H1 (cell line): ENCODE results near the gene F8. TPM values are rescaled to one million over a fixed set of nuclear protein-coding genes. Genes with fewer than 3 reads are reported as not detected.

Experiments used
- CTCF ChIA-PET: fragments of 300-600 bp; sonication (Branson Sonifier 250); formaldehyde crosslinking; loops from one replicate; lab custom pipeline; 2021; ENCODE audit not compliant: partially characterized antibody; lab: Charles Lee
- POLR2A ChIA-PET: fragments of 300-600 bp; sonication (Branson Sonifier 250); formaldehyde crosslinking; loops from one replicate; lab custom pipeline; 2021; ENCODE audit warnings: inconsistent platforms; ENCODE audit not compliant: partially characterized antibody; lab: Charles Lee
- DNase-seq, 2 experiments: peaks; one replicate each; pipeline versions ENCODE4 v3.0.0 to v3.0.0-alpha.2; 2010 to 2022; ENCODE audit warnings: low spot score in 2 of 2, low read depth in 1 of 2, mixed read lengths in 1 of 2
- FAIRE-seq: peaks from 2 replicates; lab custom pipeline; 2011; peaks lifted over from hg19 to GRCh38; lab: Jason Lieb, UNC
- H2AFZ ChIP-seq: 2 replicates; pipeline ENCODE4 v1.8.1; 2012; ENCODE audit warnings: low read length, inconsistent platforms
- H2AK5ac ChIP-seq: 2 replicates; pipeline ENCODE4 v1.6.1; 2013; ENCODE audit warnings: low read depth, low read length
- H2BK120ac ChIP-seq: replicated peaks from 2 replicates; pipeline ENCODE3; 2013; ENCODE audit warnings: low read depth, low read length, inconsistent platforms
- H2BK12ac ChIP-seq: 2 replicates; pipeline ENCODE4 v1.6.1; 2013; ENCODE audit warnings: low read depth, low read length
- H2BK15ac ChIP-seq: 2 replicates; pipeline ENCODE4 v1.6.1; 2013; ENCODE audit warnings: low read length
- H2BK20ac ChIP-seq: 2 replicates; pipeline ENCODE4 v1.6.1; 2013; ENCODE audit warnings: low read length
- H2BK5ac ChIP-seq: 2 replicates; pipeline ENCODE4 v1.6.1; 2013; ENCODE audit warnings: low read depth, low read length
- H3K14ac ChIP-seq: 2 replicates; pipeline ENCODE4 v1.6.1; 2013; ENCODE audit warnings: inconsistent platforms; ENCODE audit not compliant: insufficient read length
- H3K18ac ChIP-seq: 2 replicates; pipeline ENCODE4 v1.6.1; 2013; ENCODE audit warnings: low read length; ENCODE audit errors: extremely low read depth
- H3K23ac ChIP-seq: 2 replicates; pipeline ENCODE4 v1.6.1; 2013; ENCODE audit warnings: inconsistent platforms; ENCODE audit not compliant: insufficient read length
- H3K23me2 ChIP-seq: 2 replicates; pipeline ENCODE4 v1.6.1; 2013; ENCODE audit warnings: low read depth, low read length
- H3K27ac ChIP-seq: 2 replicates; pipeline ENCODE4 v1.6.1; 2011; ENCODE audit warnings: low read depth, low read length, inconsistent platforms
- H3K27me3 ChIP-seq, 4 experiments: replicated peaks in 1 of 4; 1 replicate in 1 of 4; 2 replicates in 3 of 4; pipeline versions ENCODE4 v1.6.1 to v1.8.1; 2011 to 2013; ENCODE audit warnings: low read length in 3 of 4, mild to moderate bottlenecking in 3 of 4, inconsistent platforms in 2 of 4, mixed read lengths in 2 of 4, moderate library complexity in 1 of 4; ENCODE audit not compliant: control insufficient read depth in 3 of 4, insufficient read depth in 3 of 4; ENCODE audit errors: extremely low read depth in 1 of 4
- H3K36me3 ChIP-seq, 4 experiments: 2 replicates each; pipeline versions ENCODE4 v1.6.1 to v1.8.1; 2011 to 2013; ENCODE audit warnings: mild to moderate bottlenecking in 4 of 4, low read length in 3 of 4, moderate library complexity in 2 of 4, control low read depth in 1 of 4, inconsistent platforms in 1 of 4; ENCODE audit not compliant: insufficient read depth in 4 of 4, control insufficient read depth in 2 of 4
- H3K4ac ChIP-seq: replicated peaks from 2 replicates; pipeline ENCODE3; 2013; ENCODE audit warnings: low read length, low read depth, mixed read lengths, inconsistent platforms; ENCODE audit not compliant: insufficient read length
- H3K4me1 ChIP-seq, 4 experiments: replicated peaks in 1 of 4; 1 replicate in 1 of 4; 2 replicates in 3 of 4; pipeline versions ENCODE4 v1.6.1 to v1.8.1; 2011 to 2013; ENCODE audit warnings: low read length in 3 of 4, inconsistent platforms in 2 of 4, mixed read lengths in 1 of 4; ENCODE audit not compliant: insufficient read depth in 4 of 4, control insufficient read depth in 3 of 4
- H3K4me2 ChIP-seq, 2 experiments: 2 replicates each; pipeline versions ENCODE4 v1.6.1 to v1.8.1; 2011 to 2013; ENCODE audit warnings: low read depth in 2 of 2, low read length in 2 of 2, control low read depth in 1 of 2, inconsistent platforms in 1 of 2, mild to moderate bottlenecking in 1 of 2; ENCODE audit not compliant: insufficient read depth in 1 of 2
- H3K4me3 ChIP-seq, 4 experiments: fragments of 200-600, 300-600 bp in 1 of 4; sonication (generic), shearing (Covaris generic), sonication (Bioruptor Twin) in 1 of 4; 2 replicates each; pipeline versions ENCODE4 v1.5.1 to v1.8.1; 2011 to 2016; ENCODE audit warnings: low read length in 4 of 4, low read depth in 3 of 4, control low read depth in 2 of 4, inconsistent platforms in 2 of 4, mild to moderate bottlenecking in 2 of 4, mixed read lengths in 1 of 4, moderate library complexity in 1 of 4; ENCODE audit not compliant: insufficient read depth in 2 of 4; ENCODE audit errors: extremely low read depth in 1 of 4
- H3K56ac ChIP-seq: replicated peaks from 2 replicates; pipeline ENCODE3; 2013; ENCODE audit warnings: low read depth, mild to moderate bottlenecking, mixed read lengths, low read length, inconsistent platforms; ENCODE audit not compliant: insufficient read length
- H3K79me1 ChIP-seq: 2 replicates; pipeline ENCODE4 v1.6.1; 2013; ENCODE audit warnings: low read depth, low read length, control low read depth
- H3K79me2 ChIP-seq, 2 experiments: 2 replicates each; pipeline versions ENCODE4 v1.6.1 to v1.8.1; 2012 to 2013; ENCODE audit warnings: low read length in 2 of 2, mild to moderate bottlenecking in 2 of 2, inconsistent platforms in 1 of 2; ENCODE audit not compliant: insufficient read depth in 2 of 2, control insufficient read depth in 1 of 2
- H3K9ac ChIP-seq, 4 experiments: replicated peaks in 1 of 4; 1 replicate in 1 of 4; 2 replicates in 3 of 4; pipeline versions ENCODE4 v1.6.1 to v1.8.1; 2011 to 2013; ENCODE audit warnings: low read depth in 3 of 4, low read length in 3 of 4, control low read depth in 2 of 4, mild to moderate bottlenecking in 2 of 4, moderate library complexity in 2 of 4, inconsistent platforms in 1 of 4; ENCODE audit errors: extremely low read depth in 1 of 4
- H3K9me3 ChIP-seq, 2 experiments: 2 replicates each; pipeline versions ENCODE4 v1.6.1 to v1.8.1; 2012 to 2013; ENCODE audit warnings: mild to moderate bottlenecking in 2 of 2, moderate library complexity in 2 of 2, control low read depth in 1 of 2, inconsistent platforms in 1 of 2, low read depth in 1 of 2, low read length in 1 of 2, mixed read lengths in 1 of 2; ENCODE audit not compliant: insufficient read depth in 2 of 2
- H4K20me1 ChIP-seq, 2 experiments: replicated peaks in 1 of 2; 2 replicates each; pipeline versions ENCODE3 to v1.8.1; 2011 to 2013; ENCODE audit warnings: inconsistent platforms in 2 of 2, low read length in 2 of 2, mild to moderate bottlenecking in 1 of 2; ENCODE audit not compliant: insufficient read depth in 2 of 2, control insufficient read depth in 1 of 2
- H4K5ac ChIP-seq: 2 replicates; pipeline ENCODE4 v1.6.1; 2013; ENCODE audit warnings: low read length, low read depth, mixed read lengths, inconsistent platforms; ENCODE audit not compliant: insufficient read length
- H4K8ac ChIP-seq: 2 replicates; pipeline ENCODE4 v1.8.0; 2013; ENCODE audit warnings: mild to moderate bottlenecking, moderate library complexity, low read length, inconsistent platforms; ENCODE audit not compliant: insufficient read depth; ENCODE audit errors: extremely low read depth
- H4K91ac ChIP-seq: replicated peaks from 2 replicates; pipeline ENCODE3; 2013; ENCODE audit warnings: low read length, mixed read lengths, inconsistent platforms; ENCODE audit not compliant: insufficient read length
- CBX5 ChIP-seq: fragments of 300-800, 300-1000 bp; sonication (generic); IDR thresholded peaks from 2 replicates; pipeline ENCODE4 v1.7.1; 2016; ENCODE audit warnings: antibody characterized with exemption, low read length, low read depth
- CBX8 ChIP-seq: fragments of 300-800, 300-1000 bp; sonication (generic); IDR thresholded peaks from 2 replicates; pipeline ENCODE4 v1.7.1; 2016; ENCODE audit warnings: low read depth, low read length, borderline replicate concordance
- CHD2 ChIP-seq: IDR thresholded peaks from 2 replicates; pipeline ENCODE4 v1.6.1; 2012; ENCODE audit warnings: low read length, improper control_type of control experiment
- SP1 ChIP-seq: IDR thresholded peaks from 2 replicates; pipeline ENCODE4 v1.6.1; 2011; ENCODE audit warnings: low read depth, low read length
- TAF7 ChIP-seq: optimal IDR thresholded peaks from 2 replicates; pipeline ENCODE3; 2011; ENCODE audit warnings: low read depth, mild to moderate bottlenecking, inconsistent platforms, low read length, moderate library complexity, borderline replicate concordance
- WGBS, 2 experiments: shearing (Covaris generic) in 1 of 2; methylation state at CpG; one replicate each; pipeline versions ENCODE4 v1.1.6 to v1.1.7; 2013 to 2015; ENCODE audit warnings: low lambda C conversion rate in 2 of 2, mixed read lengths in 2 of 2, inconsistent platforms in 1 of 2, low coverage in 1 of 2, missing lambda C conversion rate in 1 of 2; ENCODE audit not compliant: insufficient replicate concordance in 2 of 2, insufficient coverage in 1 of 2, insufficient read length in 1 of 2; ENCODE audit errors: extremely low coverage in 1 of 2, missing lambda C conversion rate in 1 of 2; 5-methylcytosine and 5-hydroxymethylcytosine counted together
- polyA plus RNA-seq, 7 experiments: library from polyadenylated mRNA; depleted of rRNA in 3 of 7; stranded (reverse) in 5 of 7; unstranded in 2 of 7; fragments of >200 nt in 5 of 7; fragments of 200-250 nt in 2 of 7; gene quantifications; 1 replicate in 5 of 7; 2 replicates in 1 of 7; 4 replicates in 1 of 7; pipeline versions ENCODE4 v1.2.1 to v1.2.3, GENCODE V29; 2011 to 2013; ENCODE audit warnings: missing spikeins in 2 of 7, mixed read lengths in 2 of 7
- total RNA-seq: library from RNA; stranded (reverse); fragmentation: NEBNext Ultra II Directional; extraction: Animal tissue kit (Norgen Biotek cat#: 25700); gene quantifications from 2 replicates; pipeline ENCODE4 v1.2.1, GENCODE V29; 2021

F8 gene
- total and polyA plus RNA-seq, 2 of the 8 experiments (the other 6 are each of a cell fraction or from before 2014, with no cell fraction given) = 1.1 to 2.6 TPM

GRCh38 chrX:154979629-154980028 lies 42.9 kb downstream of the F8 start:
- H2BK20ac ChIP-seq = no peak overlapping the region
- FAIRE-seq (no peak), DNase-seq (no peak)
- H3K14ac ChIP-seq = no peak overlapping the region
- H2AK5ac ChIP-seq = no peak overlapping the region
- no peak overlapping the region for H2BK5ac ChIP-seq
- H3K27me3 ChIP-seq = no peaks in the 10 kb centered on the region
- H3K4me3 ChIP-seq = no peak overlapping the region
- H3K4me1 ChIP-seq = no peaks in the 10 kb centered on the region
- H3K9me3 ChIP-seq = no peaks in the 10 kb centered on the region
- no peaks in the 10 kb centered on the region for H3K23me2 ChIP-seq
- no peak overlapping the region for H3K23ac ChIP-seq
- no peak overlapping the region for H4K8ac ChIP-seq
- no peak overlapping the region for H3K4ac ChIP-seq
- no peaks in the 10 kb centered on the region for H4K20me1 ChIP-seq
- H2BK15ac ChIP-seq = no peak overlapping the region
- no peak overlapping the region for H3K27ac ChIP-seq
- no peak overlapping the region for H4K5ac ChIP-seq
- H3K9ac ChIP-seq = no peak overlapping the region
- H4K91ac ChIP-seq = no peak overlapping the region
- H2BK12ac ChIP-seq = no peak overlapping the region
- no peaks in the 10 kb centered on the region for H3K79me2 ChIP-seq
- H3K56ac ChIP-seq = no peak overlapping the region
- H3K18ac ChIP-seq = no peak overlapping the region
- ChIA-PET CTCF (interaction anchor here (0.8 to 6.5 kb wide), 7 partner anchors 9 to 158 kb away, joined by 3 to 30 read pairs (median 4); no protein-coding TSS in a partner anchor), POLR2A (interaction anchor here (0.7 kb wide), 1 partner anchor 68 kb away, joined by 3 read pairs; no protein-coding TSS in a partner anchor)
- WGBS, 2 experiments = 77% methylated on average over 3 of the region's 4 CpGs; no CpG with 5 or more reads in 1 of the 2 experiments
- no peak overlapping the region for H3K4me2 ChIP-seq
- H2BK120ac ChIP-seq = no peak overlapping the region
- H2AFZ ChIP-seq = no peak overlapping the region
- no peaks in the 10 kb centered on the region for H3K36me3 ChIP-seq
- H3K79me1 ChIP-seq = no peaks in the 10 kb centered on the region
- TF ChIP-seq CBX8 = no peak
- no peak for TF ChIP-seq SP1
- TF ChIP-seq CBX5 = no peak
- TF ChIP-seq TAF7 = no peak
- no peak for TF ChIP-seq CHD2
